Measurements from ENCODE around the gene SKA3.
A peak's percentile ranks its signal among the peaks of the same experiment; 100 is the strongest.
"Not testable (repeated sequence)": the region's sequence is repeated elsewhere in the genome, so short reads cannot be mapped to it uniquely, and the experiment has no call there.

The SKA3 gene

DNA sequence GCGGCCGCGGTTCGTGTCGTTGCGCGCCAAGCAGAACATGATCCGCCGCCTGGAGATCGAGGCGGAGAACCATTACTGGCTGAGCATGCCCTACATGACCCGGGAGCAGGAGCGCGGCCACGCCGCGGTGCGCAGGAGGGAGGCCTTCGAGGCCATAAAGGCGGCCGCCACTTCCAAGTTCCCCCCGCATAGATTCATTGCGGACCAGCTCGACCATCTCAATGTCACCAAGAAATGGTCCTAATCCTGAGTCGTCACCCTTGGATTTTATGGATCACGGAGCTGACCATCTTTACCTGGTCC lies 581 bp upstream of the SKA3 start:
- DNase-seq (ENCODE audit: low read depth in 2 of 2), result no peak
- TF ChIP-seq, protein P1, sequence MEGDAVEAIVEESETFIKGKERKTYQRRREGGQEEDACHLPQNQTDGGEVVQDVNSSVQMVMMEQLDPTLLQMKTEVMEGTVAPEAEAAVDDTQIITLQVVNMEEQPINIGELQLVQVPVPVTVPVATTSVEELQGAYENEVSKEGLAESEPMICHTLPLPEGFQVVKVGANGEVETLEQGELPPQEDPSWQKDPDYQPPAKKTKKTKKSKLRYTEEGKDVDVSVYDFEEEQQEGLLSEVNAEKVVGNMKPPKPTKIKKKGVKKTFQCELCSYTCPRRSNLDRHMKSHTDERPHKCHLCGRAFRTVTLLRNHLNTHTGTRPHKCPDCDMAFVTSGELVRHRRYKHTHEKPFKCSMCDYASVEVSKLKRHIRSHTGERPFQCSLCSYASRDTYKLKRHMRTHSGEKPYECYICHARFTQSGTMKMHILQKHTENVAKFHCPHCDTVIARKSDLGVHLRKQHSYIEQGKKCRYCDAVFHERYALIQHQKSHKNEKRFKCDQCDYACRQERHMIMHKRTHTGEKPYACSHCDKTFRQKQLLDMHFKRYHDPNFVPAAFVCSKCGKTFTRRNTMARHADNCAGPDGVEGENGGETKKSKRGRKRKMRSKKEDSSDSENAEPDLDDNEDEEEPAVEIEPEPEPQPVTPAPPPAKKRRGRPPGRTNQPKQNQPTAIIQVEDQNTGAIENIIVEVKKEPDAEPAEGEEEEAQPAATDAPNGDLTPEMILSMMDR (IDR thresholded peaks at IDR 0.05; ENCODE audit: low read depth, low read length), result no peak
- H3K4me3 ChIP-seq (replicated peaks in 1 of 2; ENCODE audit: low read depth in 2 of 2, low read length in 2 of 2), result peak overlapping the region; percentile 93 to 98

DNA sequence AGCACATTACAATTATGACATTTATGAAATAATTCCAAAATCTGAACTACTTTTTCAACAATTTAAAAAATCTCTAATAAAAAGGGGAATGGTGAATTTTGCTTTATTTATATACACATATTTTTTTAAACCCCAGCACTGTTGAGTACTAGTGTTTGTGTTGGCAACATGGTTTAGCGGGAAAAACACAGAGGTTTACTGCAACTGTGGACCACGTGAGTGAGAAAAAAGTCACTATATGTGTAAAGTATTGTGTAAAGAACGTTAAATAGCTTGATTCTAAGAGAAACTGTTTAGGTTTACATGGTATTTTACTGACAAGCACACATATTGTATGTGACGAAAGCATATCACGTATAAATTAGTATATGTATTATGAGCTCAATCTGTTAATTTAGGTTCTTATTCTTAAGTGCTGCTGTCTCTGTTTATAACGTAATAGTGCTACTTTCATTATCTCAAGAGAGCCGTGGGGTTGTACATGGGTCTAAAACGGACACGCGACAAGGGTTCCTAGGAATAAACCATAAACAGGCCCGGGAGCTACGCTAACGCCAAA lies 617 bp downstream of the SKA3 start:
- TF ChIP-seq, protein P1 (IDR thresholded peaks at IDR 0.05; ENCODE audit: low read depth, low read length), result no peak
- H3K4me3 ChIP-seq (replicated peaks in 1 of 2; ENCODE audit: low read depth in 2 of 2, low read length in 2 of 2), result peak overlapping the region; percentile 93 to 98
- peak; percentile 33 to 59 for DNase-seq (ENCODE audit: low read depth in 2 of 2)

DNA sequence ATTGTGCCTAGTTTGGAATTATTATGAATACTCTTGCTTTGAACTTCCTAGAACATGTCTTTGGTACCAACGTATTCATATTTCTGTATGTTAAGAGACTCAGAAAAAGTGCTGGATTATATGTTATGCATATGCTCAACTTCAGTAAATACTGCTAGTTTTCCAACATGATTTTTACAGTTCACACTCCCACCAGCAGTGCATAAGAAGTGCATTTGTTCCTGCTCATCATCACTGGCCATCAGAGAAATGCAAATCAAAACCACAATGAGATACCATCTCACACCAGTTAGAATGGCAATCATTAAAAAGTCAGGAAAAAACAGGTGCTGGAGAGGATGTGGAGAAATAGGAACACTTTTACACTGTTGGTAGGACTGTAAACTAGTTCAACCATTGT lies 2.6 kb downstream of the SKA3 start:
- not testable (repeated sequence) for H3K4me3 ChIP-seq (replicated peaks in 1 of 2; ENCODE audit: low read depth in 2 of 2, low read length in 2 of 2); DNase-seq (ENCODE audit: low read depth in 2 of 2)

DNA sequence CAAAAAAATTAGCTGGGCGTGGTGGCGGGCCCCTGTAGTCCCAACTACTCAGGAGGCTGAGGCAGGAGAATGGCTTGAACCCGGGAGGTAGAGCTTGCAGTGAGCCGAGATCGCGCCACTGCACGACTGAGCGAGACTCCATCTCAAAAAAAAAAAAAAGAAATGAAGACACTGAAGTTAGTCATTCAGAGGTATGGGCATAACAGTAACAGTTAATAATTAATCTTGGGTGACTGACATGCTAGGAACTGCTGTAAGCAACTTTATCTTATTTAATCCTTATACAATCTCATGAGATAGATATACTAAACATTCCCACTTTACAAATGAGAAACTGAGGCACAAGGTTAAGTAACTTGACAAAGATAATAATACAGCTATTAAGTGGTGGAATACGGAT lies 4.9 kb downstream of the SKA3 start:
- no peak overlapping the region for H3K4me3 ChIP-seq (replicated peaks in 1 of 2; ENCODE audit: low read depth in 2 of 2, low read length in 2 of 2)
- TF ChIP-seq, protein P1 (IDR thresholded peaks at IDR 0.05; ENCODE audit: low read depth, low read length), result no peak
- DNase-seq (ENCODE audit: low read depth in 2 of 2), result no peak

DNA sequence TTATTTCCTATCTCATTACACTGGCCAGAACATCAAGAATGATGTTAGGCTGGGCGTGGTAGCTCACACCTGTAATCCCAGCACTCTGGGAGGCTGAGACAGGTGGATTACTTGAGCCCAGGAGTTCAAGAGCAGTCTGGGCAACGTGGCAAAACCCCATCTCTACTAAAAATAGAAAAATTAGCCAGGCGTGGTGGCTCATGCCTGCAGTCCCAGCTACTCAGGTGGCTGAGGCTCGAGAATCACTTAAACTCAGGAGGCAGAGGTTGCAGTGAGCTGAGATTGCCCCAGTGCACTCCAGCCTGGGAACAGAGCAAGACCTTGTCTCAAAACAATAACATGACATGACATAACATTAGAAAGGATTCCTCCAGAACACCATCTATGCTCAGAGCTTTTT lies 10.7 kb downstream of the SKA3 start:
- not testable (repeated sequence) for H3K4me3 ChIP-seq (replicated peaks in 1 of 2; ENCODE audit: low read depth in 2 of 2, low read length in 2 of 2); DNase-seq (ENCODE audit: low read depth in 2 of 2)

DNA sequence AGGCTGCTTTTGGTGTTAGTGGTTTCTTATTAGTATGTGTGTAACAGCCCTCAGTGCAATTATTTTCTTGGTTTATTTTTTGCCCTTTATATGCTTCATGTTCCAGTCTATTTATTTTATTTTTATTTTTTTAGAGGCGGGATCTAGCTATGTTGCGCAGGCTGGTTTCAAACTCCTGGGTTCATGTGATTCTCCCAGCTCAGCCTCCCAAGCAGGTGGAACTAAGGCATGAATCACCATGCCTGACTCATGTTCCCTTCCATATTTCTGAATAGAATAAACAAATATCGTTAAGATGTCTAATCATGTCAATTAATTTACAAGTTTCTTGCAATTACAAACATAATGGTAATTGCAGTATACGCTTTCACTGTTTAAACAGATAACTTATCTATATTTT lies 11.7 kb downstream of the SKA3 start:
- TF ChIP-seq, protein P1 (IDR thresholded peaks at IDR 0.05; ENCODE audit: low read depth, low read length), result no peak
- peak in 1 of 2 donors; percentile 41 for DNase-seq (ENCODE audit: low read depth in 2 of 2)

DNA sequence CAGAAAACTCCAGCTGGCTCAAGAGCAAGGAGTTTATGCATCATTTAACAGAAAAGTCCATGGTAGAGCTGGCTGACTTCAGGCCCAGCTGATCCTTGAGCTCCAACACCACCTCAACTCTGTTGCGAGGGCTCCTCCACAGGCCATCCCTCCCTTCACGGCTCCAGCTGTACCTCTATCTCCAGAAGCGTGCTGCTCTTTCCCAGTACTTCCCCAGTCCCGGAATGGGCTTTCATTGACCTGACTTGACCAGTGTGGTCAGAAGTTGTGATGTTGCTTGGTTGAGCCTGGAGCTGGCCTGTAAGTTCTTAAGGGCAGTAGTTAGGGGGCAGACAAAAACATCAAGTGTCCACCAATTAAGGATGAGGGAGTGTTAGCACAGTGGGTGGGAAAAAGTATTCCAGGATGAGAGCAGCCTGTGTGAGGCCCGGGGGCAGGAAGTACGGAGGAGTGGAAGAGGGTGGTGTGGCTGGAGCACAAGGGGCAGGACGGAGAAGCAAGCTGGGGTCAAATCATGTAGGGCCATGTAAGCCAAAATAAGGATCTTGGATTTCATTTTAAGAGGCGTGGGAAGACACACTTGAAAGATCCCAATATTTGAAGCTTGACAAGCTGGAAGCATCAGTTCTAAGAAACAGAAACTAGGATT lies 24.0 kb downstream of the SKA3 start:
- no peak overlapping the region for H3K4me3 ChIP-seq (replicated peaks in 1 of 2; ENCODE audit: low read depth in 2 of 2, low read length in 2 of 2)
- DNase-seq (ENCODE audit: low read depth in 2 of 2), result no peak
- TF ChIP-seq, protein P1 (IDR thresholded peaks at IDR 0.05; ENCODE audit: low read depth, low read length), result no peak

More for the DNA sequence above, 11.7 kb downstream of the SKA3 start:
- H3K4me3 ChIP-seq (replicated peaks in 1 of 2; ENCODE audit: low read depth in 2 of 2, low read length in 2 of 2), result no peak overlapping the region

DNA sequence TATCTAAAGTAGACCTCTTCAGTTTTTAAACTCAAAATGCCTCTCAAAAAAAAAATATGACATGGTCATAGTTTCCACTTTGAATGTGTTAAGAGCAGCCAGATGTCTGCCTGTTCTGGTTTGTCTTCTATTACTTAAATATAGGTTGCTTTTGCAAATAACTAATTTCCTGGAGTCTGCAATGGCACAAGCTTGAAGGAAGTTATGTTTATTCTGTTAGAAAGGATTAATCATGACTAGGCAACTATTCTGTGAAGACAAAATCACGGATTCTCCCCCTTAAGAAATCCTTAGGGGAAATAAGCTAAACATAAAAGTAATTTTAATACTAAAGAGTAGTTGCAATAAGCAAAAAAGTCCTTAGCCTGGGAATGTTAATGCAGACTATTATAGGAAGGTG lies 26.3 kb downstream of the SKA3 start:
- no peak overlapping the region for H3K4me3 ChIP-seq (replicated peaks in 1 of 2; ENCODE audit: low read depth in 2 of 2, low read length in 2 of 2)
- DNase-seq (ENCODE audit: low read depth in 2 of 2), result peak in 1 of 2 donors; percentile 25
- TF ChIP-seq, protein P1 (IDR thresholded peaks at IDR 0.05; ENCODE audit: low read depth, low read length), result no peak
